ENCODE measurements around the gene GIPC2. TPM values are rescaled to one million over a fixed set of nuclear protein-coding genes. Genes with fewer than 3 reads are reported as not detected.

The GIPC2 gene
- total RNA-seq, 5 donors from 2014 or later (not counting 1 experiment from before 2014, with no cell fraction given) = 0.09 to 0.19 (median 0.16) TPM

GRCh38 chr1:78091215-78091813, 45.5 kb downstream of the GIPC2 start:
- Mint-ChIP-seq H3K4me3 (no peak overlapping the region), H3K27me3 (peaks cover 1 to 12% of the 10 kb centered on the region in 2 donors), H3K36me3 (peaks cover 5% of the 10 kb centered on the region), H3K4me1 (no peaks in the 10 kb centered on the region), H3K9me3 (peaks cover 7 to 14% (median 7%) of the 10 kb centered on the region in 3 donors), H3K27ac (no peak overlapping the region)
- Histone ChIP-seq H3K27ac (ENCODE audit: low read length) (no peak overlapping the region), H3K4me3 (ENCODE audit: control insufficient read depth in 1 of 2, extremely low read depth in 1 of 2, low read length in 1 of 2) (no peak overlapping the region), H3K36me3 (ENCODE audit: control insufficient read depth in 2 of 2, extremely low read depth in 1 of 2, insufficient read depth in 1 of 2, low read length in 1 of 2) (no peaks in the 10 kb centered on the region), H3K4me1 (ENCODE audit: control insufficient read depth in 1 of 2, extremely low read depth in 1 of 2, insufficient read depth in 2 of 2, low read length in 2 of 2) (no peaks in the 10 kb centered on the region), H3K9me3 (peaks cover 3% of the 10 kb centered on the region), H3K27me3 (replicated peaks in 1 of 2; ENCODE audit: control insufficient read depth in 2 of 2, extremely low read depth in 1 of 2, insufficient read depth in 2 of 2, low read length in 1 of 2) (no peaks in the 10 kb centered on the region)
- ChIA-PET CTCF (interaction anchor here (0.5 to 0.6 kb wide), 3 partner anchors 13 to 552 kb away, joined by 3 read pairs; no protein-coding TSS in a partner anchor), POLR2A (no interaction called here)
- no peak for ATAC-seq (replicated peaks in 1 of 4)
- 96% methylated on average over 16 of the region's 18 CpGs for WGBS (ENCODE audit: insufficient coverage)
- no peak for DNase-seq

GRCh38 chr1:78091886-78092285, 46.1 kb downstream of the GIPC2 start:
- Mint-ChIP-seq H3K4me3 (no peak overlapping the region), H3K27me3 (peaks cover 1 to 12% of the 10 kb centered on the region in 2 donors), H3K4me1 (no peaks in the 10 kb centered on the region), H3K27ac (no peak overlapping the region), H3K9me3 (peaks cover 1 to 8% (median 1%) of the 10 kb centered on the region in 3 donors), H3K36me3 (peaks cover under 1% of the 10 kb centered on the region)
- CTCF ChIA-PET = interaction anchor here in 1 of 2 donors (0.5 kb wide), 1 partner anchor 552 kb away, joined by 3 read pairs; no protein-coding TSS in a partner anchor
- DNase-seq (no peak), ATAC-seq (replicated peaks in 1 of 4) (no peak)
- Histone ChIP-seq H3K4me3 (ENCODE audit: control insufficient read depth in 1 of 2, extremely low read depth in 1 of 2, low read length in 1 of 2) (no peak overlapping the region), H3K4me1 (ENCODE audit: control insufficient read depth in 1 of 2, extremely low read depth in 1 of 2, insufficient read depth in 2 of 2, low read length in 2 of 2) (no peaks in the 10 kb centered on the region), H3K27ac (ENCODE audit: low read length) (no peak overlapping the region), H3K9me3 (peaks cover 2% of the 10 kb centered on the region), H3K36me3 (ENCODE audit: control insufficient read depth in 2 of 2, extremely low read depth in 1 of 2, insufficient read depth in 1 of 2, low read length in 1 of 2) (no peaks in the 10 kb centered on the region), H3K27me3 (replicated peaks in 1 of 2; ENCODE audit: control insufficient read depth in 2 of 2, extremely low read depth in 1 of 2, insufficient read depth in 2 of 2, low read length in 1 of 2) (no peaks in the 10 kb centered on the region)
- no CpG with 5 or more reads among the region's 3 CpGs for WGBS (ENCODE audit: insufficient coverage)
- POLR2A ChIA-PET = no interaction called here

- peaks cover 0 to under 1% (median 0%) of the 10 kb centered on the region in 3 donors for H3K9me3 Mint-ChIP-seq
- H3K27ac Mint-ChIP-seq = no peak overlapping the region
- no peaks in the 10 kb centered on the region for H3K36me3 Mint-ChIP-seq
- no peak overlapping the region for H3K4me3 ChIP-seq (ENCODE audit: control insufficient read depth in 1 of 2, extremely low read depth in 1 of 2, low read length in 1 of 2)
- no peak overlapping the region for H3K27ac ChIP-seq (ENCODE audit: low read length)
- DNase-seq = no peak
- no peaks in the 10 kb centered on the region for H3K27me3 ChIP-seq (replicated peaks in 1 of 2; ENCODE audit: control insufficient read depth in 2 of 2, extremely low read depth in 1 of 2, insufficient read depth in 2 of 2, low read length in 1 of 2)
- ChIA-PET POLR2A (interaction anchor here in 1 of 2 donors (0.6 kb wide), 1 partner anchor 237 kb away, joined by 3 read pairs; no protein-coding TSS in a partner anchor), CTCF (interaction anchor here (0.6 to 0.7 kb wide), 2 partner anchors 15 to 117 kb away, joined by 3 to 7 read pairs; no protein-coding TSS in a partner anchor)
- H3K27me3 Mint-ChIP-seq = peaks cover 1 to 18% of the 10 kb centered on the region in 2 donors
- 100% methylated on average over 1 of the region's 1 CpG for WGBS (ENCODE audit: insufficient coverage)
- no peaks in the 10 kb centered on the region for H3K4me1 ChIP-seq (ENCODE audit: control insufficient read depth in 1 of 2, extremely low read depth in 1 of 2, insufficient read depth in 2 of 2, low read length in 2 of 2)
- no peak for ATAC-seq (replicated peaks in 1 of 4)
- no peaks in the 10 kb centered on the region for H3K36me3 ChIP-seq (ENCODE audit: control insufficient read depth in 2 of 2, extremely low read depth in 1 of 2, insufficient read depth in 1 of 2, low read length in 1 of 2)
- H3K4me1 Mint-ChIP-seq = no peaks in the 10 kb centered on the region
- H3K4me3 Mint-ChIP-seq = no peak overlapping the region
- no peaks in the 10 kb centered on the region for H3K9me3 ChIP-seq
Observed at GRCh38 chr1:78092643-78093042, 46.9 kb downstream of the GIPC2 start.

GRCh38 chr1:78093560-78093959, 47.8 kb downstream of the GIPC2 start:
- POLR2A ChIA-PET = no interaction called here
- peaks cover 1 to 22% of the 10 kb centered on the region in 2 donors for H3K27me3 Mint-ChIP-seq
- H3K4me1 Mint-ChIP-seq = no peaks in the 10 kb centered on the region
- H3K4me3 Mint-ChIP-seq = no peak overlapping the region
- H3K27ac Mint-ChIP-seq = no peak overlapping the region
- Histone ChIP-seq H3K27me3 (replicated peaks in 1 of 2; ENCODE audit: control insufficient read depth in 2 of 2, extremely low read depth in 1 of 2, insufficient read depth in 2 of 2, low read length in 1 of 2) (no peaks in the 10 kb centered on the region), H3K27ac (ENCODE audit: low read length) (no peak overlapping the region), H3K36me3 (ENCODE audit: control insufficient read depth in 2 of 2, extremely low read depth in 1 of 2, insufficient read depth in 1 of 2, low read length in 1 of 2) (no peaks in the 10 kb centered on the region), H3K4me3 (ENCODE audit: control insufficient read depth in 1 of 2, extremely low read depth in 1 of 2, low read length in 1 of 2) (no peak overlapping the region), H3K4me1 (ENCODE audit: control insufficient read depth in 1 of 2, extremely low read depth in 1 of 2, insufficient read depth in 2 of 2, low read length in 2 of 2) (no peaks in the 10 kb centered on the region), H3K9me3 (no peaks in the 10 kb centered on the region)
- ATAC-seq (replicated peaks in 1 of 4) (no peak), DNase-seq (no peak)
- H3K9me3 Mint-ChIP-seq = no peaks in the 10 kb centered on the region
- no CpG with 5 or more reads among the region's 1 CpG for WGBS (ENCODE audit: insufficient coverage)
- CTCF ChIA-PET = interaction anchor here in 1 of 2 donors (0.7 kb wide), 1 partner anchor 118 kb away, joined by 3 read pairs; no protein-coding TSS in a partner anchor
- no peaks in the 10 kb centered on the region for H3K36me3 Mint-ChIP-seq

- Mint-ChIP-seq H3K36me3 (no peaks in the 10 kb centered on the region), H3K9me3 (no peaks in the 10 kb centered on the region), H3K4me3 (no peak overlapping the region), H3K27me3 (peaks cover 1 to 24% of the 10 kb centered on the region in 2 donors), H3K27ac (no peak overlapping the region), H3K4me1 (no peaks in the 10 kb centered on the region)
- WGBS (ENCODE audit: insufficient coverage) = no CpG with 5 or more reads among the region's 1 CpG
- Histone ChIP-seq H3K36me3 (ENCODE audit: control insufficient read depth in 2 of 2, extremely low read depth in 1 of 2, insufficient read depth in 1 of 2, low read length in 1 of 2) (no peaks in the 10 kb centered on the region), H3K9me3 (no peaks in the 10 kb centered on the region), H3K27ac (ENCODE audit: low read length) (no peak overlapping the region), H3K27me3 (replicated peaks in 1 of 2; ENCODE audit: control insufficient read depth in 2 of 2, extremely low read depth in 1 of 2, insufficient read depth in 2 of 2, low read length in 1 of 2) (no peaks in the 10 kb centered on the region), H3K4me3 (ENCODE audit: control insufficient read depth in 1 of 2, extremely low read depth in 1 of 2, low read length in 1 of 2) (no peak overlapping the region), H3K4me1 (ENCODE audit: control insufficient read depth in 1 of 2, extremely low read depth in 1 of 2, insufficient read depth in 2 of 2, low read length in 2 of 2) (no peaks in the 10 kb centered on the region)
- DNase-seq (no peak), ATAC-seq (replicated peaks in 1 of 4) (no peak)
- POLR2A ChIA-PET = no interaction called here
- CTCF ChIA-PET = no interaction called here
Observed at GRCh38 chr1:78094639-78095038, 48.9 kb downstream of the GIPC2 start.

GRCh38 chr1:78095593-78095992, 49.8 kb downstream of the GIPC2 start:
- Histone ChIP-seq H3K27ac (ENCODE audit: low read length) (no peak overlapping the region), H3K4me1 (ENCODE audit: control insufficient read depth in 1 of 2, extremely low read depth in 1 of 2, insufficient read depth in 2 of 2, low read length in 2 of 2) (no peaks in the 10 kb centered on the region), H3K36me3 (ENCODE audit: control insufficient read depth in 2 of 2, extremely low read depth in 1 of 2, insufficient read depth in 1 of 2, low read length in 1 of 2) (no peaks in the 10 kb centered on the region), H3K9me3 (no peaks in the 10 kb centered on the region), H3K27me3 (replicated peaks in 1 of 2; ENCODE audit: control insufficient read depth in 2 of 2, extremely low read depth in 1 of 2, insufficient read depth in 2 of 2, low read length in 1 of 2) (no peaks in the 10 kb centered on the region), H3K4me3 (ENCODE audit: control insufficient read depth in 1 of 2, extremely low read depth in 1 of 2, low read length in 1 of 2) (no peak overlapping the region)
- no peak for ATAC-seq (replicated peaks in 1 of 4)
- DNase-seq = no peak
- POLR2A ChIA-PET = interaction anchor here in 1 of 2 donors (0.6 kb wide), 1 partner anchor 1990 kb away, joined by 3 read pairs; no protein-coding TSS in a partner anchor
- H3K27ac Mint-ChIP-seq = no peak overlapping the region
- H3K36me3 Mint-ChIP-seq = no peaks in the 10 kb centered on the region
- H3K9me3 Mint-ChIP-seq = no peaks in the 10 kb centered on the region
- CTCF ChIA-PET = no interaction called here
- 86% methylated on average over 1 of the region's 2 CpGs for WGBS (ENCODE audit: insufficient coverage)
- no peak overlapping the region for H3K4me3 Mint-ChIP-seq
- peaks cover 1 to 23% of the 10 kb centered on the region in 2 donors for H3K27me3 Mint-ChIP-seq
- no peaks in the 10 kb centered on the region for H3K4me1 Mint-ChIP-seq
